Measurements from ENCODE around the gene UBE2L3. TPM values are rescaled to one million over a fixed set of nuclear protein-coding genes. Genes with fewer than 3 reads are reported as not detected.

The UBE2L3 gene
- total and polyA plus RNA-seq, 2 donors (not counting 1 experiment from before 2014, with no cell fraction given): 13.5 to 30.9 TPM

DNA sequence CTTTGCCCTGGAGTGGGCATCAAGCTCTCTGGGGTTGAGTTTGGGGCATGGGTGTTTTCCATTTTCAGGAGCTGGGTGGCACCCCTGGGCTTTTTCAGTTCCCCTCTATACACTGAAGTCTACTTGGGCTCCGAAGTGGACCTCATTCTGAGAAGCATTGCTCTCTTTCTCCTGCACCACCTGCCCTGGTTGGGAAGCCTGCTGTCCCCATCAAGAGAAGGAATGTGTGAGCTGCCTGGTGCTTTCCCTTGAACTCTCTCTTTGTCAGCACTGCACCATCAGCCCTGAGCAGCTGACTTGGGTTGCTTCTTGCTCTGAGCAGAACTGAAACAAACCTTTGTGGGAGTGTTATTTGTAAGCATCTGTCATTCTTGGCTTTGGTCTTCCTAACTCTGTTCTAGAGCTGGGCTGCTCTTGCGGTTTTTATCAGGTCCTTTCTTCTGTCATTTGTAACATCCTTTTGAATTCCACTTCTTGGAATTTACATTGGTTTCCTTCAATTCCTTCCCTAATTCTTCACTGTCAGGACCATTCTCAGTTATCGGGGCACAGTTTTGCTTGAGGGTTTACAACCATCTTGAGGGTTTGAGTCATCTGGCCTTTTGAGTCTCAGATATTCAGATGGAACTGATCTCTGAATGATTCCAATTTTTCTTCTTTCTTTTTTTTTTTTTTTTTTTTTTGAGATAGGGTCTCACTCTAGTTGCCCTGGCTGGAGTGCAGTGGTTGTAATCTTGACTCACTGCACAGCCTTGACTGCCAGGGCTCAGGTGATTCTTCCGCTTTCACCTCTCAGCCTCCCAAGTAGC, 20.5 kb downstream of the UBE2L3 start:
- WGBS (ENCODE audit: insufficient coverage): 20% methylated on average over 1 of the region's 4 CpGs
- Mint-ChIP-seq H3K27me3 (no peaks in the 10 kb centered on the region), H3K4me3 (peak overlapping the region; percentile 76), H3K4me1 (peaks cover 58% of the 10 kb centered on the region), H3K9me3 (ENCODE audit: insufficient read depth) (no peaks in the 10 kb centered on the region), H3K27ac (peak overlapping the region; percentile 86)
- DNase-seq (peak; percentile 74), ATAC-seq (ENCODE audit: low read depth) (peak; percentile 76)
- Histone ChIP-seq H4K20me1 (ENCODE audit: control insufficient read depth, insufficient read depth, low read length, poor library complexity, severe bottlenecking) (peaks cover 85% of the 10 kb centered on the region), H3K4me2 (replicated peaks; ENCODE audit: low read depth, low read length, poor library complexity, severe bottlenecking) (peak overlapping the region; percentile 54), H3K4me1 (ENCODE audit: control insufficient read depth in 2 of 2, insufficient read depth in 2 of 2, low read length in 2 of 2) (peaks cover 36 to 50% of the 10 kb centered on the region in 2 donors), H3K4me3 (ENCODE audit: control extremely low read depth in 1 of 5, extremely low read depth in 1 of 5, insufficient read depth in 1 of 5, low read depth in 2 of 5, low read length in 4 of 5) (peak overlapping the region in 1 of 5 experiments; percentile 33), H2AFZ (ENCODE audit: insufficient read depth, low read depth, low read length, poor library complexity, severe bottlenecking) (no peak overlapping the region), H3K27me3 (replicated peaks in 1 of 4; ENCODE audit: control extremely low read depth in 1 of 4, control insufficient read depth in 3 of 4, insufficient read depth in 4 of 4, low read length in 3 of 4) (no peaks in the 10 kb centered on the region), H3K27ac (ENCODE audit: low read length in 2 of 2) (peak overlapping the region; percentile 60 to 63), H3K9me3 (ENCODE audit: control extremely low read depth in 1 of 3, control insufficient read depth in 2 of 3, insufficient read depth in 1 of 3, low read length in 2 of 3) (peaks cover 0 to 5% (median 0%) of the 10 kb centered on the region in 3 donors), H3K9ac (ENCODE audit: low read length) (peak overlapping the region; percentile 5), H3K79me2 (ENCODE audit: control insufficient read depth, insufficient read depth, low read length) (peaks cover 94% of the 10 kb centered on the region), H3K36me3 (replicated peaks in 1 of 2; ENCODE audit: control extremely low read depth in 1 of 2, control insufficient read depth in 1 of 2, extremely low read depth in 1 of 2, insufficient read depth in 2 of 2, low read length in 1 of 2) (peaks cover 5 to 20% of the 10 kb centered on the region in 2 experiments)
- ChIA-PET POLR2A (interaction anchor here (0.8 kb wide), 1 partner anchor 41 kb away, joined by 3 read pairs; no protein-coding TSS in a partner anchor), CTCF (interaction anchor here (0.7 to 1.6 kb wide), 5 partner anchors 12 to 59 kb away, joined by 3 to 12 read pairs (median 4); partner anchors contain the start of gene SDF2L1)
- intact Hi-C loops (cut with micrococcal nuclease): loop anchor here (5.0 kb wide), 1 partner anchor 44 kb away; the partner anchor contains the start of genes CCDC116 and YDJC
- TF ChIP-seq, protein P1, sequence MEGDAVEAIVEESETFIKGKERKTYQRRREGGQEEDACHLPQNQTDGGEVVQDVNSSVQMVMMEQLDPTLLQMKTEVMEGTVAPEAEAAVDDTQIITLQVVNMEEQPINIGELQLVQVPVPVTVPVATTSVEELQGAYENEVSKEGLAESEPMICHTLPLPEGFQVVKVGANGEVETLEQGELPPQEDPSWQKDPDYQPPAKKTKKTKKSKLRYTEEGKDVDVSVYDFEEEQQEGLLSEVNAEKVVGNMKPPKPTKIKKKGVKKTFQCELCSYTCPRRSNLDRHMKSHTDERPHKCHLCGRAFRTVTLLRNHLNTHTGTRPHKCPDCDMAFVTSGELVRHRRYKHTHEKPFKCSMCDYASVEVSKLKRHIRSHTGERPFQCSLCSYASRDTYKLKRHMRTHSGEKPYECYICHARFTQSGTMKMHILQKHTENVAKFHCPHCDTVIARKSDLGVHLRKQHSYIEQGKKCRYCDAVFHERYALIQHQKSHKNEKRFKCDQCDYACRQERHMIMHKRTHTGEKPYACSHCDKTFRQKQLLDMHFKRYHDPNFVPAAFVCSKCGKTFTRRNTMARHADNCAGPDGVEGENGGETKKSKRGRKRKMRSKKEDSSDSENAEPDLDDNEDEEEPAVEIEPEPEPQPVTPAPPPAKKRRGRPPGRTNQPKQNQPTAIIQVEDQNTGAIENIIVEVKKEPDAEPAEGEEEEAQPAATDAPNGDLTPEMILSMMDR (IDR thresholded peaks at IDR 0.05): no peak

DNA sequence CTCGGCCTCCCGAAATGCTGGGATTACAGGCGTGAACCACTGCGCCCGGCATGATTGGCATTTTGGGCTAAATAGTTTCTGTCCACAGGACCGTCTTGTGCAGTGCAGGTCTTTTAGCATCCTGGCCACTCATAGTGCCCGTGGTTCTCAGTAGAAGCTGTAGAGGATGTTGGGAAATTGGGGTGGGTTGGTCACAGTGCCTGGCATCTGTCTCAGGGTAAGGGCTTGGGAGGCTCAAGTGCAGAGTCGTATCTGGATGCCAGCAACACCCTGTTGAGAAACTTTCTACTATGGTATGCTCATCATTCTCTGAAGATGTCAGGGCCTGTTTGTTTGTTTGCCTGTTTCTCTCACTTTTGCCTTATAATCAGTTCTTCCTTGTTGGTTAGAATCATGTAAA, 21.9 kb downstream of the UBE2L3 start:
- Histone ChIP-seq H4K20me1 (ENCODE audit: control insufficient read depth, insufficient read depth, low read length, poor library complexity, severe bottlenecking) (peaks cover 90% of the 10 kb centered on the region), H3K27me3 (replicated peaks in 1 of 4; ENCODE audit: control extremely low read depth in 1 of 4, control insufficient read depth in 3 of 4, insufficient read depth in 4 of 4, low read length in 3 of 4) (no peaks in the 10 kb centered on the region), H3K27ac (ENCODE audit: low read length in 2 of 2) (peak overlapping the region in 1 of 2 donors; percentile 34), H3K36me3 (replicated peaks in 1 of 2; ENCODE audit: control extremely low read depth in 1 of 2, control insufficient read depth in 1 of 2, extremely low read depth in 1 of 2, insufficient read depth in 2 of 2, low read length in 1 of 2) (peaks cover 2 to 31% of the 10 kb centered on the region in 2 experiments), H3K4me2 (replicated peaks; ENCODE audit: low read depth, low read length, poor library complexity, severe bottlenecking) (no peak overlapping the region), H3K4me3 (ENCODE audit: control extremely low read depth in 1 of 5, extremely low read depth in 1 of 5, insufficient read depth in 1 of 5, low read depth in 2 of 5, low read length in 4 of 5) (no peak overlapping the region), H2AFZ (ENCODE audit: insufficient read depth, low read depth, low read length, poor library complexity, severe bottlenecking) (no peak overlapping the region), H3K9ac (ENCODE audit: low read length) (no peak overlapping the region), H3K4me1 (ENCODE audit: control insufficient read depth in 2 of 2, insufficient read depth in 2 of 2, low read length in 2 of 2) (peaks cover 36 to 50% of the 10 kb centered on the region in 2 donors), H3K79me2 (ENCODE audit: control insufficient read depth, insufficient read depth, low read length) (peaks cover 96% of the 10 kb centered on the region), H3K9me3 (ENCODE audit: control extremely low read depth in 1 of 3, control insufficient read depth in 2 of 3, insufficient read depth in 1 of 3, low read length in 2 of 3) (peaks cover 0 to 5% (median 0%) of the 10 kb centered on the region in 3 donors)
- CTCF ChIA-PET: interaction anchor here (0.9 kb wide), 1 partner anchor 53 kb away, joined by 3 read pairs; no protein-coding TSS in a partner anchor
- ATAC-seq (ENCODE audit: low read depth): no peak
- H3K27ac Mint-ChIP-seq: peak overlapping the region; percentile 68
- H3K4me1 Mint-ChIP-seq: peaks cover 65% of the 10 kb centered on the region
- POLR2A ChIA-PET: no interaction called here
- intact Hi-C loops (cut with micrococcal nuclease): loop anchor here (5.0 kb wide), 1 partner anchor 43 kb away; the partner anchor contains the start of genes CCDC116 and YDJC
- H3K4me3 Mint-ChIP-seq: no peak overlapping the region
- DNase-seq: no peak
- 92% methylated on average over 8 of the region's 8 CpGs for WGBS (ENCODE audit: insufficient coverage)
- no peak for TF ChIP-seq EZH2 (IDR thresholded peaks at IDR 0.05; ENCODE audit: borderline replicate concordance, insufficient read depth, low read depth, low read length, poor library complexity, severe bottlenecking)
- TF ChIP-seq, protein P1 (IDR thresholded peaks at IDR 0.05): no peak
- H3K27me3 Mint-ChIP-seq: no peaks in the 10 kb centered on the region
- H3K9me3 Mint-ChIP-seq (ENCODE audit: insufficient read depth): no peaks in the 10 kb centered on the region
